NCI-H1930 (cell line): Measurements from ENCODE around the gene RGPD5.
"Not testable (repeated sequence)": the region's sequence is repeated elsewhere in the genome, so short reads cannot be mapped to it uniquely, and the experiment has no call there.

Source experiments
- DNase-seq, 2 experiments: peaks; one replicate each; lab custom pipeline; 2025; lab: John Stamatoyannopoulos, UW

The RGPD5 gene

DNA sequence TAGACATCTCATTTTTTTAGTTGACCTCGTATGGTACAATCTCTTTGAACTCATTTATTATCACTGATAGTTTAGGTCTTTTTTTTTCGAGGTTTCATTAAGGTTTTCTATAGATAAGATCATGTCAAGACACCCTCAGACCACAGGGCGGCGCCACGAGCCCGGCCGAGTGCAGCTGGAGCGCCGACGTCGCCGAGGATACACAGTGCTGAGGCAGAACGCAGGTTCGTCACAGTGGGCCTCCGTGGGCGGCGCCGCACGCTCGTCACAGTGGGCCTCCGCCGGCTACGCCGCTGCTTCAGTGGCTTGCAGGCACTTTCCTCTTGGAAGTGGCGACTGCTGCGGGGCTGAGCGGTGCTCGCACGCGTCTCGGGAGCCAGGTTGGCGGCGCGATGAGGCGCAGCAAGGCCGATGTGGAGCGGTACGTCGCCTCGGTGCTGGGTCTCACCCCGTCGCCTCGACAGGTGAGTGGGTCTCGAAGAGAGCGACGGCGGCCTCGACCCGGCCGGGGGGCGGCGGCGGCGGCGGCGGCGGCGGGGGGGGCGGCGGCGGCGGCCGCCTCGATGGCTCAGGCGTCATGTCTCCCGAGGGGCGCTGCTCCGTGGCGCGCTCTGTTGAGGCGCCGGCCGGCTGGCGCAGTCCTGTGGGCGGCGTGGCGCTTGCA, at the start of gene RGPD5:
TSS of gene RGPD5 (plus strand) at position 232 of the 664 bp plus-strand sequence. CDS start at position 393, 161 bp downstream.
- not testable (repeated sequence) for DNase-seq

DNA sequence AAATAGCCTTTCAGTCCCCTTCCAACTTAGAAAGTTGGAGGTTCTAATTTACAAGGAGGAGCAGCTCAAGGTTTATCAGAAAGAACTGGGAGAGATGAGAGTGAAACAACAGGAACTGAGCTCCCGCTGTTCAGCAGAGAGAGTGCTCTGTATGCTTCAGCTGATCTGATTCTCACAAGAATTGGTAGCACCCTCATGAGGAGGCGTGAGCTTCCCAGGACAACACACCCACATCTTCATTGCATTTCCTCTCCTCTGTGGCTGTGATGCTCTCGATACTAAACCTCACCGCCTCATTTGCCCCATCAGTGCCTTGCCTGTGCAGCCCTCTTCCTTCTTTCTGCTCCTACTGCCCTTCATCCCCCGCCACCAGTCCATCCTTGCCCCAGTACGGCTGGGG, 42.5 kb upstream of the RGPD5 start:
- DNase-seq = not testable (repeated sequence)

- DNase-seq = not testable (repeated sequence)
These were observed 36.8 kb upstream of the RGPD5 start for GRCh38 chr2:109757163-109757824.

GRCh38 chr2:109760265-109761042, 33.7 kb upstream of the RGPD5 start:
- DNase-seq = not testable (repeated sequence)

DNA sequence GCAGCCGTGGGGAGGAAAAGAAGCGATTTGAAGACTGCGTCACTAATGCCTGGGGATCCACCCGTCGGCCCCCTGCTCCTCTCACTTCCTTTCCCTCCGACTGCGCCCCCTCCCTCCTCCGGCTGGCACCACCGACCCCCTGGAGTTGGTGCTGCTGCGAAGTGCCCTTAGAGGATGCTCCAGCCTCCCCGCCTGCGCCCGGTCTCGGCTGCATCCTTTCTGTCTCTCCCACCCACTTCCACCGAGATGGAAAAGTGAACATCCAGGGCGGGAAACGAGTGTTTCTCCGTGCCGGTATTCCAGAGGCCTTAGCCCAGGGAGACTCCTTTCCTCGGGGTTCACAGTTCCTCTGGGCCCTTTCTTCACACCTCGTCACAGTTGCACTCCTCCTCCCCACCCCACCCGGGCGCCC, 33.1 kb upstream of the RGPD5 start:
- DNase-seq = not testable (repeated sequence)

DNA sequence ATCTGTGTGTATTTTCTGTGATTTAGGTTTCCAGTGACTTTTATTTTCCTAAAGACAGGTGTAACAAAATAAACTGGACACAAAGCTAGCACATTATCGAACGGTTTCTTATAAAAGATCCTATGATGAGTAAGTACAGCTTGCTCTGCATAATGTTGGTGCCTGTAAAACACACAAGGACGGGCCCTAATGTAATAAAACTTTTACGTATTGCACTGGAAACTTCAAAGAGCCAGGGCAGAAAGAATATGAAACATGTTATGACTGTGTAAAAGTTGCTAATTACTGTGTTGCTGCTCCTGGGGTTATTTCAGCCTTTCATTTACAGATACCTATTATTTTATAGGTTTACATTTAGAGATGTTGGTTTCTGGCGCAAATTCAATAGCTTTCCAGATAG, 32.1 kb upstream of the RGPD5 start:
- not testable (repeated sequence) for DNase-seq

DNA sequence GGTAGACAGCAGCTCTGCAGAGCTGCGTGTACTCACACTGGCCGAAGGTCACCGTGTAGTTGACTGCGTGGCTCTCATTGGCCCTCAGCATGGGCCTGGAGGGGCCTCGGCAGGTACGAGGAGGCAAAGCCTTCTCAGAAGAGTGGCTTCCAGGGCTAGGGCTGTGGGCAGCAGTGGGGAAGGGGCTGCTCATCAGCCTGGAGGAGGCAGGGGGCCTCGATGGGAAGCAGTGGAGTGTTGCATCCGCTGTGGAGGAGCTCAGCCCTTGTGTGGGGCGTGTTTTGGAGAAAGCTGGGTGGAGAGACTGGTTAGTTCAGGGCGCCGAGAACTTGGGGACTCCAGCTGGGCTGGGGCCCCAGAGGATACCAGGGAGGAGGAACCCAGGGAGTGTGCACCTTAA, 28.0 kb upstream of the RGPD5 start:
- DNase-seq = not testable (repeated sequence)

DNA sequence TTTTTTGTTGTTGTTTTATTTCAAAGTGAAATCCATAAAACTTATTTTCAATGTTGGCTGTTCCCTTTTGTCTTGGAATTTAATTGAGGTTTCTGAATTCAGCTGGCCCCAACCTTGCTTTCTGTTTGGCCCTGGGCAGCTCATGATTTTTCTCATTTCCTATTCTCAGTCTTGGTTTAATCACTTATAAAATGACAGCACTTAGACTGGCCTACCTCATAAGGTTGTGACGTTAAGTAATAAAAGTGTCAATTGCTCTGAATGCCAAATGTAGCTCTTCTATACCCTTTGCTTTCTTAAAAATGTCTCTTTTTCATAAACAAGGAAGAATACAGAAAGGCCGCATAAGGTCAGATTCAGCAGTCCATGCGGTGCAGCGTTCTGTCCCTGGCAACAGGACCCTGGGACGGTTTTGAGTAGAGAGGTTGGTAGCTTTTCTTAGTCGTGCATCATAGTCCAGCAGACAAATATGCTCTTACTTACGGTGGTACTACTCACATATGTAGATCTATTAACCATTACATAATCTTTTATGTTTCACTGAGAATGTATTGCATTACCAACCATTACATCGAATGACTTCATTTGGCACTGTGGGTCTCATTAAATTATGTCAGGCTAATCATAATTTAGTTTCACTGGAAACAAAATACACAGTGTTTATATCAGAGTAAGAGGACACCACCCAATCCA, 27.1 kb upstream of the RGPD5 start:
- DNase-seq = not testable (repeated sequence)

DNA sequence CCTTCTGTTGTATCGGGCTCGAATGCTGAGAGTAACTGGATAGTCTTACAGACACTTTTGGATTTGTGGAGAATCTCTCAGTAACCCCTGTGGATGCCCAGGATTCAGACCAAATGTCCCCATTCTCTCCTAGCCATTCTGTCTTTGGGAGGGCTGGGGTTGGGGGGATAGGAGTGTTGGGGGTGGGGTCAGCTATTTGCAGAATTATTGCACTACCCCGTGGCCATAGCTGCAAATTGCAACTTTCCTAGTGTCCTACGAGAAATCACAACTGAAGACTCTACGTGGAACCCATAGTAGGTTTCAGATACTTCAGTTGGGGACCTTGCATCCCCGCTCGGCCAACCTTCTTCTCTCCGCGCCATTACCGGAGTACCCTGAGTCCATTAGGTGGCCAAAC, 25.2 kb upstream of the RGPD5 start:
- not testable (repeated sequence) for DNase-seq

GRCh38 chr2:109779118-109779517, 15.0 kb upstream of the RGPD5 start:
- not testable (repeated sequence) for DNase-seq

DNA sequence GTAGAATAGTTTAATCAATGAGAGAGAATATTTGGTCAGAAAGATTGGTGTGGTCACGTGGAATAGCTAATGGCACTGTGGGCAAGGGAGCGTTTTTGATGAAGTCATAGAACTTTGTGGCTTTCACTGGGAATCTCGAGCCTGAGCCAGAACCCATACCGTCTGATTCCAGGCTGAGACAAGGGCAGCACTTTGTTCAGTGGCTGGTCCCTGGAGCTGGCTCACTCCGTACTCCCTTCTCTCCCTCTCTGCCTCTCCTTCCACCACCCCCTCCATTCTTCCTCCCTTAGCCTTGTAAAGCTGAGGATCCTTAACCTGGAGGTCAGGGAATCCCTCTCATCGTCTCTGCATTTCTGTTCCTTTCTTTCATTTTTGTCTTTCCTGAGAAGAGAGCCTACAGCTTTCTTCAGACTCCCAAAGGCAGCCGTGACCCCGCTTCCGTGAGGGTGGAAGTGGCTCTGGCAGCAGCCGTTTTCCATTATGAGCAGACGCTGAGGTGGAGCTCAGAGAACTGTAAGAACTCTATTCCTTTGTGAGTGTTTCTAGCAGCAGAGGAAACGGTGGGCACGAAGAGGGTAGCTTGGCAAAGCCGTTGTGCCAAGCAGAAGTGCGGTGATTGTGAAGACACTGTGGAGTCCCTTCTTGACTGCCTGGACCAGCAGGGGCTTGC, 12.8 kb upstream of the RGPD5 start:
- not testable (repeated sequence) for DNase-seq

- not testable (repeated sequence) for DNase-seq
These were observed 11.6 kb upstream of the RGPD5 start for GRCh38 chr2:109782446-109782993.

DNA sequence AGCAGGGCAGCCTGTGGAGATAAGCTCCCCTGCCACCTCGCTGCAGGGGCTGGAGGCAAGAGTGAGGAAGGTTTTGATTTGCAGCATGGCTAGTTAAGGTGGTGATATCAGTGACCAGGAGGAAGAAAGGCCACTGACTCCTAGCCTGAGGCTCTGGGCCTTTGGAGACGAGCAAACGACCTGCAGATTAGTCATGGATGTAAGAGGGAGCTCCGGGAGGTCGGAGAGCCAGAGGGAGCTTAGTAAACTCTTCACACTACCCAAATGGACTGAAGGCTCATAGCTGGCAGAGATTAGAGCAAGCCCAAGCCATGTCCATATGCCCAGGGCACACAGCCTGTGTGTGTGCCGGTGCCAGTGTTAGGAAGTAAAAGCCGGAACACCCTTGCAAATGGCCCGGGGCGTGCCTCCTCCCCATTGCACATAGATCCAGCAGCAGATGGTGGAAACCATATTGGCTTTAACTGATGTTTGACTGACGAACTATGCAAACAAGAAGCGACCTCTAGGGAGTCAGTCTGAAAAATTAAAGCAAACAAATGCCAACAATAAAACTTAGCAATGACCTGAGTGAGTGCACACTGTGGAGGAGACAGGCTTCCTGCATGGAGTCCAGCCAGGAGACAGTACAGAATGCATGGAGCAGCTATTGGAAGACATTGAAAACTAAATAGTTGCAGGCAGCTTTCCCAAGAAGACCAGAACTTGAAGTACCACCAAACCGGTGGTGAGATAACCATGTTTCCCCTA, 2.4 kb upstream of the RGPD5 start:
- not testable (repeated sequence) for DNase-seq

DNA sequence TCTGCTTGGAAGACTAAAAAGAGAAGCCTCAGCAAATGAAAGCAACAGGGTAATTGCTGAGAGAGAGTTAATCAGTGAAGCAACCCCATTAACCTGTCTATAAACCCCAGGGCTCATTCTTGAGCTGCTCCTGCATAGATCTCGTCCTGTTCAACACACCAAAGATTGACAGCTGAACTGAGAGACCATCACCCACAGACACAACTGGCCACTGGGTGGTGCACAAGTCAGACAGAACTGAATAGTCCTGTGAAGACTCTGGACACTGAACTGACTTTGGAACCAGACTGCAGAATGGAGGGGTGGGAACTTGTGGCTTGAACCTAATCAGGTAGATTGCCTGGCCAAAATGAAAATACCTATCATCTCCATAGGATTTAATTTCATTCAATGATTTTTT, 1.4 kb upstream of the RGPD5 start:
- DNase-seq = not testable (repeated sequence)

- DNase-seq = not testable (repeated sequence)
These were observed 77.1 kb downstream of the RGPD5 start for GRCh38 chr2:109871129-109871751.

- not testable (repeated sequence) for DNase-seq
These were observed 82.5 kb downstream of the RGPD5 start for GRCh38 chr2:109876625-109877024.

DNA sequence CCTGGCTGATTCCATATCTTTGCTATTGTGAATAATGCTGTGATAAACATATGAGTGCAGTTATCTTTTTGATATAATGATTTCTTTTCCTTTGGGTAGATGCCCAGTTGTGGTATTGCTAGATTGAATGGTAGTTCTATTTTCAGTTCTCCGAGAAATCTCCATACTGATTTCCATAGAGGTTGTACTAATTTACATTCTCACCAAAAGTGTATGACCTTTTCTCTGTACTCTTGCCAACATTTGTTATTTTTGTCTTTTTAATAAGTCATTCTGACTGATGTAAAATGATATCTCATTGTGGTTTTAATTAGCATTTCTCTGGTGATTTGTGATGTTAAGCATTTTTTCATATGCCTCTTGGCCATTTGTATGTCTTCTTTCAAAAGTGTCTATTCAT, 88.0 kb downstream of the RGPD5 start:
- not testable (repeated sequence) for DNase-seq

DNA sequence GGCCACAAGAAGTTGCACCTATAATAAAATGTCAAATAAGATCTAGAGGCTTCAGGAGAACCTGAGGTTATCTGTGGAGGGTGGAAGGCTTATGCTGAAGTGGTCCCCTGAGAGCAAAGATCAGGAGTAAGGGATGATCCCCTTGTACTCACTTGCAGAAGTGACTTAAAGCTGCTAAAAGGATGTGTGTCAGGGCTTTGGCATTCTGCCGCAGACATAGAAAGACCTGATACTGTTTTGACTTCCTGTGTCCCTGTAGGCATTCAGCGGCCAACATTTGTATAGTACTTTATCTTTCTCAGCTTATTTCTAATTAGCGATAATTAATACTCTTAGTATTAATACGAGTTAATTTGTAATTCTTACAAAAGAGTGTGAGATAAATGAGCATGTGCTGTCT, 94.3 kb downstream of the RGPD5 start:
- DNase-seq = not testable (repeated sequence)

- not testable (repeated sequence) for DNase-seq
These were observed 95.8 kb downstream of the RGPD5 start for GRCh38 chr2:109889909-109890308.

DNA sequence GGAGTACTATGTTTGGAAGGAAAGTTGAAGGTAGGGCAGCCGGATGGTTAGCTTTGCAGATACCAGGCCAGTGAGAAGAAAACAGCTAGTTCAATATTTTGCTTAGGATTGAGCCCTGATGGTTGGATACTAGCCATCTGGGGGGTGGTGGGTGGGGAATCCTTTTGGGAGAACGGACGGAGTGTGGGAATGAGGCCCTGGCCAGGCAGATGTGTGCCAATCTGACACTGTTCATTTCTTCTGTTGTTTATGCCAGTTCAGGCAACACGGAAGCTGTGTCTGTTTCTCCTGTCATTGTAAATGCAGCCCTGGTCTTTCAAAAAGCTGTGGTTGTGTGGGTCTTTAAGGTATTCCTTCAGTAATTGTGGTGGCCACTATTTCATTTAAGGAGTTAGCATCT, 96.9 kb downstream of the RGPD5 start:
- DNase-seq = not testable (repeated sequence)
